Upper lobe of left lung (tissue), 4 donors: ENCODE data around the gene ADORA1.

Experiments
- CTCF ChIP-seq, 6 experiments: fragments of 450-650 bp in 4 of 6; fragments of 200-600 bp in 2 of 6; sonication (generic) in 2 of 6; IDR thresholded peaks; one replicate each; pipeline ENCODE4 v1.5.1; 2016 to 2019; ENCODE audit warnings: antibody characterized with exemption in 6 of 6
- POLR2A ChIP-seq, 4 donors: fragments of 450-650 bp; IDR thresholded peaks; one replicate each; pipeline ENCODE4 v1.5.1; 2016 to 2017; ENCODE audit warnings: antibody characterized with exemption in 4 of 4, mild to moderate bottlenecking in 2 of 4
- POLR2AphosphoS5 ChIP-seq, 2 donors: sonication (generic); formaldehyde crosslinking; IDR thresholded peaks; one replicate each; pipeline ENCODE4 v1.5.1; 2017; ENCODE audit warnings: antibody characterized with exemption in 2 of 2

GRCh38 chr1:203182387-203182953 lies 54.9 kb downstream of the ADORA1 start:
- no peak for TF ChIP-seq POLR2AphosphoS5 (IDR thresholded peaks at IDR 0.05)
- TF ChIP-seq POLR2A (IDR thresholded peaks at IDR 0.05): no peak
- TF ChIP-seq CTCF (IDR thresholded peaks at IDR 0.05): no peak
